Mesenchymal stem cell (in vitro differentiated cells and primary cell): ENCODE measurements around the gene NUDT1.
A peak's percentile ranks its signal among the peaks of the same experiment; 100 is the strongest.

Experiments used
- DNase-seq: peaks from one replicate; pipeline ENCODE4 v3.0.0-alpha.2; 2013
- H2AFZ ChIP-seq: one replicate; pipeline ENCODE4 v1.6.1; 2013; ENCODE audit warnings: low read depth, mild to moderate bottlenecking, control low read depth, inconsistent platforms, low read length, moderate library complexity
- H2AK5ac ChIP-seq: 2 replicates; pipeline ENCODE4 v1.6.1; 2013; ENCODE audit warnings: low read length, moderate library complexity, mild to moderate bottlenecking, inconsistent platforms; ENCODE audit not compliant: severe bottlenecking
- H2BK120ac ChIP-seq: one replicate; pipeline ENCODE4 v1.6.1; 2013; ENCODE audit warnings: low read depth, mild to moderate bottlenecking, inconsistent platforms, low read length, moderate library complexity
- H2BK12ac ChIP-seq, 2 experiments: one replicate each; pipeline ENCODE4 v1.6.1; 2013; ENCODE audit warnings: inconsistent platforms in 2 of 2, low read length in 2 of 2, mild to moderate bottlenecking in 2 of 2, moderate library complexity in 2 of 2, control low read depth in 1 of 2
- H2BK15ac ChIP-seq: one replicate; pipeline ENCODE4 v1.6.1; 2013; ENCODE audit warnings: mild to moderate bottlenecking, low read depth, inconsistent platforms; ENCODE audit not compliant: poor library complexity, severe bottlenecking
- H2BK5ac ChIP-seq: 2 replicates; pipeline ENCODE4 v1.6.1; 2013; ENCODE audit warnings: low read depth, mild to moderate bottlenecking, low read length, control low read depth, inconsistent platforms; ENCODE audit not compliant: poor library complexity, severe bottlenecking
- H3K14ac ChIP-seq, 2 experiments: one replicate each; pipeline ENCODE4 v1.6.1; 2013; ENCODE audit warnings: inconsistent platforms in 2 of 2, low read length in 2 of 2, control low read depth in 1 of 2, mild to moderate bottlenecking in 1 of 2, moderate library complexity in 1 of 2
- H3K18ac ChIP-seq, 2 experiments: one replicate each; pipeline ENCODE4 v1.6.1; 2013; ENCODE audit warnings: inconsistent platforms in 2 of 2, low read length in 2 of 2, control low read depth in 1 of 2, low read depth in 1 of 2, mild to moderate bottlenecking in 1 of 2
- H3K23ac ChIP-seq, 2 experiments: one replicate each; pipeline ENCODE4 v1.6.1; 2013; ENCODE audit warnings: inconsistent platforms in 2 of 2, low read length in 2 of 2, mild to moderate bottlenecking in 2 of 2, moderate library complexity in 2 of 2, control low read depth in 1 of 2
- H3K27ac ChIP-seq: 2 replicates; pipeline ENCODE4 v1.5.1; 2013; ENCODE audit warnings: mild to moderate bottlenecking, moderate library complexity, low read length, control low read depth, inconsistent platforms; ENCODE audit not compliant: poor library complexity, severe bottlenecking
- H3K27me3 ChIP-seq, 2 experiments: 2 replicates each; pipeline versions ENCODE4 v1.6.1 to v1.7.0; 2013; ENCODE audit warnings: low read length in 2 of 2, mild to moderate bottlenecking in 2 of 2, moderate library complexity in 2 of 2, control low read depth in 1 of 2, inconsistent platforms in 1 of 2; ENCODE audit not compliant: control insufficient read depth in 1 of 2, insufficient read depth in 1 of 2
- H3K36me3 ChIP-seq, 2 experiments: 2 replicates each; pipeline versions ENCODE4 v1.6.1 to v1.7.0; 2013; ENCODE audit warnings: low read length in 2 of 2, control low read depth in 1 of 2, inconsistent platforms in 1 of 2, low read depth in 1 of 2, mild to moderate bottlenecking in 1 of 2; ENCODE audit not compliant: insufficient read depth in 2 of 2, control insufficient read depth in 1 of 2
- H3K4ac ChIP-seq, 2 experiments: one replicate each; pipeline ENCODE4 v1.6.1; 2013; ENCODE audit warnings: inconsistent platforms in 2 of 2, low read length in 2 of 2, mild to moderate bottlenecking in 2 of 2, moderate library complexity in 2 of 2, control low read depth in 1 of 2, low read depth in 1 of 2
- H3K4me1 ChIP-seq: 2 replicates; pipeline ENCODE4 v1.6.1; 2013; ENCODE audit warnings: low read depth, low read length, control low read depth; ENCODE audit not compliant: control insufficient read depth, insufficient read depth
- H3K4me2 ChIP-seq: 2 replicates; pipeline ENCODE4 v1.6.1; 2013; ENCODE audit warnings: low read length, mild to moderate bottlenecking, inconsistent platforms; ENCODE audit not compliant: poor library complexity, severe bottlenecking
- H3K4me3 ChIP-seq, 2 experiments: 2 replicates each; pipeline versions ENCODE4 v1.5.1 to v1.7.0; 2013; ENCODE audit warnings: low read length in 2 of 2, mild to moderate bottlenecking in 2 of 2, control low read depth in 1 of 2, low read depth in 1 of 2; ENCODE audit not compliant: insufficient read depth in 1 of 2
- H3K79me1 ChIP-seq: replicated peaks from 2 replicates; pipeline ENCODE4 v1.6.1; 2013; ENCODE audit warnings: mild to moderate bottlenecking, control low read depth, low read length, inconsistent platforms; ENCODE audit not compliant: poor library complexity, severe bottlenecking
- H3K9ac ChIP-seq: 2 replicates; pipeline ENCODE4 v1.7.0; 2013; ENCODE audit warnings: mild to moderate bottlenecking, low read length, moderate library complexity
- H3K9me3 ChIP-seq: 2 replicates; pipeline ENCODE4 v1.7.0; 2013; ENCODE audit warnings: mild to moderate bottlenecking, low read length; ENCODE audit not compliant: control insufficient read depth
- H4K8ac ChIP-seq: one replicate; pipeline ENCODE4 v1.6.1; 2013; ENCODE audit warnings: inconsistent platforms, mild to moderate bottlenecking, low read length, moderate library complexity
- H4K91ac ChIP-seq: one replicate; pipeline ENCODE4 v1.6.1; 2013; ENCODE audit warnings: mild to moderate bottlenecking, low read length, inconsistent platforms
- WGBS: methylation state at CpG from one replicate; pipeline ENCODE4 v1.1.7; 2013; ENCODE audit warnings: mixed read lengths; 5-methylcytosine and 5-hydroxymethylcytosine counted together

The NUDT1 gene

GRCh38 chr7:2287745-2288144, 45.7 kb downstream of the NUDT1 start:
- 98% methylated on average over 5 of the region's 8 CpGs for WGBS
- H4K8ac ChIP-seq: no peak overlapping the region
- H3K9me3 ChIP-seq: no peaks in the 10 kb centered on the region
- H3K23ac ChIP-seq: no peak overlapping the region
- peaks cover 28% of the 10 kb centered on the region for H3K79me1 ChIP-seq
- H3K4me1 ChIP-seq: peaks cover 6% of the 10 kb centered on the region
- no peak overlapping the region for H3K4ac ChIP-seq
- no peak overlapping the region for H3K9ac ChIP-seq
- H3K18ac ChIP-seq: no peak overlapping the region
- no peak overlapping the region for H2BK5ac ChIP-seq
- no peak overlapping the region for H2BK120ac ChIP-seq
- no peak overlapping the region for H3K27ac ChIP-seq
- no peak overlapping the region for H2AFZ ChIP-seq
- no peak overlapping the region for H3K4me3 ChIP-seq
- no peaks in the 10 kb centered on the region for H3K27me3 ChIP-seq
- peaks cover 0 to 18% of the 10 kb centered on the region in 2 experiments for H3K36me3 ChIP-seq
- H2BK12ac ChIP-seq: no peak overlapping the region
- DNase-seq: no peak
- no peak overlapping the region for H4K91ac ChIP-seq
- H3K14ac ChIP-seq: no peak overlapping the region
- H2AK5ac ChIP-seq: no peak overlapping the region
- no peak overlapping the region for H2BK15ac ChIP-seq
- H3K4me2 ChIP-seq: no peak overlapping the region

GRCh38 chr7:2288503-2288902, 46.5 kb downstream of the NUDT1 start:
- 95% methylated on average over 6 of the region's 8 CpGs for WGBS
- no peak overlapping the region for H3K14ac ChIP-seq
- no peak for DNase-seq
- no peak overlapping the region for H4K91ac ChIP-seq
- H4K8ac ChIP-seq: no peak overlapping the region
- no peak overlapping the region for H2BK15ac ChIP-seq
- H3K27ac ChIP-seq: no peak overlapping the region
- peaks cover 0 to 13% of the 10 kb centered on the region in 2 experiments for H3K36me3 ChIP-seq
- peak overlapping the region; percentile 44 for H3K9ac ChIP-seq
- no peaks in the 10 kb centered on the region for H3K27me3 ChIP-seq
- H2AFZ ChIP-seq: no peak overlapping the region
- H3K4me3 ChIP-seq: no peak overlapping the region
- H3K4ac ChIP-seq: no peak overlapping the region
- H2BK5ac ChIP-seq: no peak overlapping the region
- H3K23ac ChIP-seq: no peak overlapping the region
- no peak overlapping the region for H3K18ac ChIP-seq
- no peak overlapping the region for H2BK12ac ChIP-seq
- no peaks in the 10 kb centered on the region for H3K9me3 ChIP-seq
- no peak overlapping the region for H2BK120ac ChIP-seq
- no peak overlapping the region for H3K4me2 ChIP-seq
- H3K4me1 ChIP-seq: peaks cover under 1% of the 10 kb centered on the region
- H2AK5ac ChIP-seq: no peak overlapping the region
- peaks cover 26% of the 10 kb centered on the region for H3K79me1 ChIP-seq

- no peak overlapping the region for H3K4ac ChIP-seq
- H3K79me1 ChIP-seq: peaks cover 24% of the 10 kb centered on the region
- H3K27ac ChIP-seq: no peak overlapping the region
- DNase-seq: no peak
- H3K23ac ChIP-seq: no peak overlapping the region
- no peak overlapping the region for H2AFZ ChIP-seq
- no peaks in the 10 kb centered on the region for H3K27me3 ChIP-seq
- H3K14ac ChIP-seq: no peak overlapping the region
- H2BK5ac ChIP-seq: no peak overlapping the region
- H3K4me2 ChIP-seq: no peak overlapping the region
- H3K36me3 ChIP-seq: peaks cover 0 to 13% of the 10 kb centered on the region in 2 experiments
- no peaks in the 10 kb centered on the region for H3K9me3 ChIP-seq
- no peak overlapping the region for H2BK120ac ChIP-seq
- H3K4me3 ChIP-seq: peak overlapping the region in 1 of 2 experiments; percentile 22
- H4K91ac ChIP-seq: no peak overlapping the region
- H3K9ac ChIP-seq: peak overlapping the region; percentile 44
- 98% methylated on average over 19 of the region's 20 CpGs for WGBS
- H4K8ac ChIP-seq: no peak overlapping the region
- H3K18ac ChIP-seq: no peak overlapping the region
- H2BK12ac ChIP-seq: no peak overlapping the region
- H2BK15ac ChIP-seq: no peak overlapping the region
- no peaks in the 10 kb centered on the region for H3K4me1 ChIP-seq
- H2AK5ac ChIP-seq: no peak overlapping the region
These were observed 47.1 kb downstream of the NUDT1 start for GRCh38 chr7:2289111-2289586.

GRCh38 chr7:2289621-2290020, 47.6 kb downstream of the NUDT1 start:
- Histone ChIP-seq H2AFZ (no peak overlapping the region), H3K36me3 (peaks cover 0 to 13% of the 10 kb centered on the region in 2 experiments), H3K27me3 (no peaks in the 10 kb centered on the region), H3K4me2 (no peak overlapping the region), H2BK120ac (no peak overlapping the region), H2BK15ac (no peak overlapping the region), H3K4ac (no peak overlapping the region), H3K14ac (no peak overlapping the region), H2BK5ac (no peak overlapping the region), H3K9ac (peak overlapping the region; percentile 44), H4K91ac (no peak overlapping the region), H3K18ac (no peak overlapping the region), H2AK5ac (no peak overlapping the region), H3K4me1 (no peaks in the 10 kb centered on the region), H3K4me3 (peak overlapping the region in 1 of 2 experiments; percentile 22), H3K23ac (no peak overlapping the region), H3K79me1 (peaks cover 29% of the 10 kb centered on the region), H3K9me3 (no peaks in the 10 kb centered on the region), H2BK12ac (no peak overlapping the region), H3K27ac (no peak overlapping the region), H4K8ac (no peak overlapping the region)
- 98% methylated on average over 13 of the region's 13 CpGs for WGBS
- DNase-seq: no peak
